Right atrium auricular region (tissue), 2 donors: ENCODE results near the gene ARF1. TPM values are rescaled to one million over a fixed set of nuclear protein-coding genes. Genes with fewer than 3 reads are reported as not detected.

ENCODE experiments used
- DNase-seq: peaks from one replicate; pipeline ENCODE4 v3.0.0-alpha.2; 2019; ENCODE audit warnings: low spot score
- H3K27ac ChIP-seq, 2 donors: fragments of 200-600 bp; sonication (generic); 1 replicate in 1 of 2; 2 replicates in 1 of 2; pipeline ENCODE4 v1.5.1; 2016 to 2019
- H3K27me3 ChIP-seq, 2 donors: fragments of 200-600 bp; sonication (generic); one replicate each; pipeline versions ENCODE4 v1.5.1 to v1.6.0; 2017 to 2019
- H3K36me3 ChIP-seq: fragments of 200-600 bp; sonication (generic); one replicate; pipeline ENCODE4 v1.5.1; 2016
- H3K4me1 ChIP-seq, 2 donors: fragments of 200-600 bp; sonication (generic); one replicate each; pipeline versions ENCODE4 v1.5.1 to v1.6.0; 2017 to 2019
- H3K4me3 ChIP-seq, 2 donors: fragments of 200-600 bp; sonication (generic); 1 replicate in 1 of 2; 2 replicates in 1 of 2; pipeline ENCODE4 v1.5.1; 2017 to 2019; ENCODE audit warnings: mild to moderate bottlenecking in 1 of 2, moderate library complexity in 1 of 2
- H3K9me3 ChIP-seq, 2 donors: fragments of 200-600 bp; sonication (generic); one replicate each; pipeline ENCODE4 v1.5.1; 2019
- CTCF ChIP-seq, 2 donors: fragments of 200-600 bp; sonication (generic); IDR thresholded peaks; one replicate each; pipeline ENCODE4 v1.5.1; 2019; ENCODE audit warnings: antibody characterized with exemption in 2 of 2
- total RNA-seq, 2 donors: library from RNA; depleted of rRNA; stranded (reverse); fragments of >200 nt; gene quantifications; one replicate each; pipeline ENCODE4 v1.1.0, GENCODE V29; 2016

Gene ARF1
- total RNA-seq, 2 donors from 2014 or later: 375 to 422 TPM

DNA sequence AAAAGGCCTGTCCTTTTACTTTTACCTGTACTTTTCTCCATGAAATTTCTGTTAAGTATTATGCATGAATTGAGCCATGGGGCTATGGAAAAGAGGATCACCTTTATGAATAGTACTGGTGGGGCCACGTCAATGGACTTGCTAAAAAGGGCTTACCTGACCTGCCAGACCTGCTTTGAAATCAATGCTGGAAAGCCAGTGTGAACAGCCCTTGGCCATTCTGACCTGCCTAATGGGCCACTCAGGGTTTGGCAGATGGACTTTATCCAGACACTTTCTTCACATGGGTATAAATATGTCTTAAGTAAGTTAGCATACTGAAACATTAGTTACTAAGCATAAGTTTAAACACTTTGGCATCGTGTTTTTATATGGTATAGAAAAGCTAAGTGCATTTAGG, 49.3 kb downstream of the ARF1 start:
- H3K4me1 ChIP-seq: peaks cover 0 to 3% of the 10 kb centered on the region in 2 donors
- H3K36me3 ChIP-seq: no peaks in the 10 kb centered on the region
- no peaks in the 10 kb centered on the region for H3K9me3 ChIP-seq
- no peak for TF ChIP-seq CTCF (IDR thresholded peaks at IDR 0.05)
- no peak for DNase-seq
- H3K27me3 ChIP-seq: no peaks in the 10 kb centered on the region
- H3K4me3 ChIP-seq: no peak overlapping the region
- no peak overlapping the region for H3K27ac ChIP-seq

DNA sequence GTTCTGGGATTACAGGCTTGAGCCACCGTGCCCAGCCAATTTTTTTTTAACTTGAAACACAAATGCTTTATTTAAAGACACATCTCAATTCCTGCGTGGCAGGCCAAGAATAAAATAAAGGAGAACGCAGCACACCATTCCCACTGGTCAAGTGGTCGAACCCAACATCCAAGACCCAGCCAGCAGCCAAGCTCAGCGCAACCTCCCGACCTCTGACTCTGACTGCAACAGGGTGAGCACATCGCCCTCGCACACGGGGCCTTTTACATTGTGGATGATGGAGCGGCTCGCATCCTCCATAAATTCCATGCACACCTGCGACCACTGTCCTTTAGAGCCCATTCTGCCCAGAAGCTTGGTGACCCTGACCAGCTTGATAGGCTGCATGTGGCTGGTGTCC, 52.1 kb downstream of the ARF1 start:
- TF ChIP-seq CTCF (IDR thresholded peaks at IDR 0.05): no peak
- Histone ChIP-seq H3K4me3 (no peak overlapping the region), H3K27me3 (no peaks in the 10 kb centered on the region), H3K27ac (no peak overlapping the region), H3K9me3 (no peaks in the 10 kb centered on the region), H3K36me3 (no peaks in the 10 kb centered on the region), H3K4me1 (peaks cover 0 to 3% of the 10 kb centered on the region in 2 donors)
- DNase-seq: no peak

DNA sequence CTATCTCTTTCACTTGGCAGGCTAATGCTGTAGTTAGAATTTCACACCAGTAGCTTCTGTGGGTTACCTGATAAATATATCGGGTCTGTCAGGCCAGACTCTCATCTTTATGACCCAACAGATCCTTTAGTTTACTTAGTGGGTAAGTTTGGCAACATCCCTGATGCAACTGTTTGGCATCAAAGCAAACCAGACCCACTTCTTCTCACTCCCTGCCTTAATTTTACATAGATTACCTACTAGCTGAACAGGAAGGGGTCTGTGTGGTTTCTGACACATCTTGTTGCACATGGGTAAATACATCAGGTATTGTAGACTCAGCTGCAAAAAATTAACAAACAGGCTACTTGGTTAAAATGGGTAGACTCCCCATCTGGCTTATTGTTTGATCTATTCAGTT, 54.4 kb downstream of the ARF1 start:
- no peak for DNase-seq
- H3K9me3 ChIP-seq: no peaks in the 10 kb centered on the region
- no peaks in the 10 kb centered on the region for H3K36me3 ChIP-seq
- no peak overlapping the region for H3K4me3 ChIP-seq
- H3K27me3 ChIP-seq: no peaks in the 10 kb centered on the region
- H3K4me1 ChIP-seq: peaks cover 0 to 13% of the 10 kb centered on the region in 2 donors
- no peak for TF ChIP-seq CTCF (IDR thresholded peaks at IDR 0.05)
- no peak overlapping the region for H3K27ac ChIP-seq

DNA sequence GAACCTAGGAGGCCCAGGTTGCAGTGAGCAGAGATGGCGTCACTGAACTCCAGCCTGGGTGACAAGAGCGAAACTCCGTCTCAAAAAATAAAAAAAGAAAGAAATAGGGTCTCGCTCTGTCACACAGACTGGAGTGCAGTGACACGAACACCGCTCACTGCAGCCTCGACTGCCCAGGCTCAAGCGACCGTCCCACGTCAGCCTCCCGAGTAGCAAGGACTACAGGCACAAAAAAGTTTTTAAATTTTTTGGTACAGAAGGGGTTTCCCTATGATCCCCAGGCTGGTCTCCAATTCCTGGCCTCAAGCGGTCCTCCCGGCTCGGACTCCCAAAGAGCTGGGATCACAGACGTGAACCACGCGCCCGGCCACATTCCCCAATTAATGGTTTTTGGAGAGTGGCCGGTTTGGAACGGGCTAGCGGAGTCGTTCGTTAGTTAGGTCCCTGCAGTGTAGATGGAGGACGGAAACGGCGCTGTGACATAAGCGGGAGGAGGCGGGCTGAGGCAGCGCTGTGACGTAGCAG, 57.0 kb downstream of the ARF1 start:
- H3K36me3 ChIP-seq: no peaks in the 10 kb centered on the region
- H3K4me3 ChIP-seq: peak overlapping the region; percentile 88 to 92
- no peak for TF ChIP-seq CTCF (IDR thresholded peaks at IDR 0.05)
- peaks cover 0 to 39% of the 10 kb centered on the region in 2 donors for H3K4me1 ChIP-seq
- no peak for DNase-seq
- peak overlapping the region; percentile 93 to 96 for H3K27ac ChIP-seq
- no peaks in the 10 kb centered on the region for H3K9me3 ChIP-seq
- no peaks in the 10 kb centered on the region for H3K27me3 ChIP-seq

GRCh38 chr1:228139931-228140723, 57.6 kb downstream of the ARF1 start, which contains the start of gene GUK1:
Gene GUK1, plus strand, starts transcription at chr1:228140279. Its CDS starts 24 bp downstream, at chr1:228140303.
- no peak for TF ChIP-seq CTCF (IDR thresholded peaks at IDR 0.05)
- H3K4me1 ChIP-seq: peaks cover 0 to 45% of the 10 kb centered on the region in 2 donors

More at GRCh38 chr1:228139931-228140723, 57.6 kb downstream of the ARF1 start, which contains the start of gene GUK1:
- peak; percentile 100 for DNase-seq
- H3K36me3 ChIP-seq: no peaks in the 10 kb centered on the region
- H3K27me3 ChIP-seq: no peaks in the 10 kb centered on the region
- H3K27ac ChIP-seq: peak within 1 kb of the TSS; percentile 93 to 96
- H3K9me3 ChIP-seq: no peaks in the 10 kb centered on the region
- H3K4me3 ChIP-seq: peak within 1 kb of the TSS; percentile 88 to 92
